ENCODE measurements around the gene RAB31.

The RAB31 gene

GRCh38 chr18:9694174-9694573 is 13.9 kb upstream of the RAB31 start:
- no peak for DNase-seq

GRCh38 chr18:9694952-9695495 is 13.1 kb upstream of the RAB31 start:
- DNase-seq: no peak

GRCh38 chr18:9695605-9696004 is 12.5 kb upstream of the RAB31 start:
- no peak for DNase-seq

DNA sequence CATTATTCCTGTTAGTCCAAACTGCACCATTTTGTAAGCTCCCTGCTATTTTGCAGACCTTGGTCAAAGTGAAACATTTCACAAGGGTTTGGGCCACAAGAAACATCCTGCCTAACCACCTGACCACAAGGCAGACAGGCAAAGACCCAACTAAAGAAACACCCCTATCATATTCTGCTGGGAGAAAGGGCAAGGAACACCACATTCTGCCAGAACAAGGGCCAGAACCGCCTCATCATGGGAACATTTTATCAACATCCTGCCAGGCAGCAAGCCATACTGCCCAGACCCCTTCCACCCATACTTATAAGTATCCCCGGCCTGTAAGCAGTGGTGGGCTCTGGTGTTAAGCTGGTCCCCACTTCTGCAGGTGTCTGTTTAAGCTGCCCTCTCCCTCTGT is 12.0 kb upstream of the RAB31 start:
- DNase-seq: no peak

DNA sequence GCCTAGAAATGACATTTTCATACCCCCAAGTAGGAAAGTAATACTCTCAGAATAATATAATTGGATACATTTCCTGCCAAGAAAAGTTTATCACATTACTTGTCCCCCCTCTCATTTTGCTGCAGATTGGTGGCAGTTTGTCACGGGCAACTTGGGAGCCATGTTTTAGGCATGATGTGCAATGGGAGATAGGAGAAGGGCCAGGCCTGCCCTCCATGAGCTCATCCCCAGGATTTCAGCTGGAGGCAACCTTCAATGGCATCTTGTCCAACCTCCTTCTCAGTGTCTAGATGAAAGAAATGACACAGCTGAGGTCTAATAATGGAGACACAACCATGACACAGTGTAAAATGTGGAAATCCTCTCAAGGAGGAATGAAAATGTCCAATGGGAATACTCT is 11.4 kb upstream of the RAB31 start:
- no peak for DNase-seq

DNA sequence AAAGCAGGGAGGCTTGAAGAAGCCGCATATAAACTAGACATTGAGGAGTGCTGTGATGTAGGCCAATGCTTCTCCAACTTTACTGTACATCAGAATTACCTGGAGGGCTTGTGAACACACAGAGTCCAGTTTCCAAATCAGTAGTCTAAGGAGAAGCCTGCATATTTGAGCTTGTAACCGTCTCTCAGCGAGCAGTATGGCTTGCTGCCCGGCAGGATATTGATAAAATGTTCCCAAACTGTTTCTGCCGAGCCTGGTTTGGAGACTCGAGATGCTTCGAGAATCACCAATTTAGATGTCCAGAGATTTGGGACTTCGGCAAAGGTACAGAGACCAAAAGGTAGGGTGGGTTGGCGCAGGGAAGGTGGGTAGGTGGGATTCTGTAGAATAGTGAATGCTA is 11.0 kb upstream of the RAB31 start:
- DNase-seq: no peak

DNA sequence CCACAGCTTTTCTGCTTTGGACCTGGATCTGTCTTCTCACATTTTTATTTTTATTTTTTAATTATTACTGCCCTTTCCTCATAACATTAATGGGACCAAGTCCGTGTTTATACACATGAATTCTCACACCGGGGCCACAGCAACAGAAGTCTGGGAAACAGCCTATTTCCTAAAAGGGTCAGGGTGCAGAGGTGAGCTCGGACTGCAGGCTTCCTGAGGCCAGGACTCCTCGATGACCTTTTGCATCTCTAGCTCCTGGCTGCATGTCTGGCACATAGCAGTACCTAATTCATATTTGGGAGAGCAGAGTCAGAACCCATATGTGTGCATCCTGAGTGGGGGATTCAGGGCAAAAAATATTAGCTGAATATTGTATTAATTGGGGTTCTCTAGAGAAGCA is 9.6 kb upstream of the RAB31 start:
- no peak for DNase-seq

DNA sequence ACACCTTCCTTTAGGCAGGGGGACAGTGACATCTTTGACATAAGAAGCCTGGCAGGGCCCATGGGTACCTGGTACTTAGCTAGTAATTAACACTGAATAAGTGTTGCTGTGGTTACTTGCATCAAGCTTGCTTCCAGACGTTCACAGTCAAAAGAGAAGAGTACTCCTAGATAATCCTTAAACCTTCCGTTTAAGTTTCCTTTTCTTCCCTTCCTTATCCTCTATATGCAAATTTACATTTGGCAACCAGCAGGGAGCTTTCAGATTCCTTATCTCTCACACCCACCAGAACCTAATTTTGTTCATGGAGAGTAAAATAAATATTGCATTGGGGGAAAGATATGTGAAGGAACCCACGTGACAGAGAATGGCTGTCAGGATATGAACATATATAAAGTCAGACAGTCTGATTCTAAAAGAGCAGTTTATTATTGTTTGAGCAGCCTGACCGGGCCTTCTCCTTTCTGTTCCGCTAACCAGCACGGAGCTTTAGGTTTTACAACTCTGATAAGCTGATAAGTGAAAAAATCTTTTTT is 7.8 kb upstream of the RAB31 start:
- no peak for DNase-seq

DNA sequence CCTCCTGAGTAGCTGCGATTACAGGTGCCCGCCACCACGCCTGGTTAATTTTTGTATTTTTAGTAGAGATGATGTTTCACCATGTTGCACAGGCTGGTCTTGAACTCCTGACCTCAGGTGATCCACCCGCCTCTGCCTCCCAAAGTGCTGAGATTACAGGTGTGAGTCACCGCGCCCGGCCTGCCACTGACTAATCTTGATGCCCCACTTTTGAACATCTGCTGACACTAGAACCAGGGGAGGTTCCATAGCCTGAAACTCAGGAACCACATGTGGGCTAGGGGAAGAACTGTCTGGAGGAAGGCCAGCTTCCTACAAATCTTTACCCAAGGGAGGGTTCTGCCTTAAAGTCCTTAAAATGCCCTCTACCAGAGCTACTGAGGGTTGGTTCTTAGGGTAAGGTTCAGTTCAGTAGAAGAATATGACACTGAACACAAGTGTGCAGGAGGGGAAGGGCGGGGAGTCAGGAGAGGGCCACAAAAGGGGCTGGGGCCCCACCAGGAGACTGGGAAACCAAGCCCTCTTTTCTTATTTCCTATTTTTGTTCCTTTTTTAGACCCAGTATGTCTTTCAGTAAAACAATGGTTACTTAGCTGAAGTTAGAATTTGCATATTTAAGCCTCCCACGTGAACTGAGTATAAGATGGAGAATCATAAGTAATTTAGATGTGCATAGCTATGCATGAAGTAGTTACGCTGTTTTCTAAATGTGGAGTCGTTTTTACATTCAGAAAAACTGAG is 6.3 kb upstream of the RAB31 start:
- no peak for DNase-seq

GRCh38 chr18:9704233-9705118 is 3.6 kb upstream of the RAB31 start:
- no peak for DNase-seq

- no peak for DNase-seq
Measured at GRCh38 chr18:9705183-9705829, 2.8 kb upstream of the RAB31 start.

- no peak for DNase-seq
Measured at GRCh38 chr18:9706081-9706935, 1.8 kb upstream of the RAB31 start.

GRCh38 chr18:9707381-9708056 is 582 bp upstream of the RAB31 start:
- no peak for DNase-seq

GRCh38 chr18:9708434-9709303 is 568 bp downstream of the RAB31 start:
- peak in 1 of 2 experiments; percentile 6 for DNase-seq

DNA sequence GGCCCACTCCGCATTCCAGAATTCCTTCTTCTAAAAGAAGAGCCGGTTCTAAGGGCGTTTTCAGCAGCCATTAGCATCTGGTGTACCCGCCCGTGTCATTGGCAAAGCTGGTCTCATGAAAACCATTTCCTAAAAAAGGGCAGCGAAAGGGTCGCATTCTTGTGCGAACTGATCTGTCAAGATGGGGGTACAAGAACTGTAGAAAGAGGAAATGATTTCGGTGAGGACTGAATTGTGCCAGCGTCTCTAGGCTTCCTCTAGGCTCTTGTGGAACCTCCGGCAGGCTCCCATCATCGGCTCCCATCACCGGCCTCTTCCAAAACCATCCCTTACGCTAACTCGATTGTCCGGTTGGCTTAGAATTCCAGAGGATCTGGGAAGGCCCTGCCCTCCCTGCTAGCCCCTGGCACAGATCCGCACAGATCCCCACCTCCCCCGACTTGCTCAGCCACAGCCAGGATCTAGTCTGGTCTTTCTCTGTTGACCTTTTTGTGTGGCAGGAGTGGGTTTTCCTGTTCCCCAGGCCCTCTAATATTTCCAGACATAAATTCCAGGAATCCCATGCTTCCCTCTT is 1.3 kb downstream of the RAB31 start:
- DNase-seq: no peak

DNA sequence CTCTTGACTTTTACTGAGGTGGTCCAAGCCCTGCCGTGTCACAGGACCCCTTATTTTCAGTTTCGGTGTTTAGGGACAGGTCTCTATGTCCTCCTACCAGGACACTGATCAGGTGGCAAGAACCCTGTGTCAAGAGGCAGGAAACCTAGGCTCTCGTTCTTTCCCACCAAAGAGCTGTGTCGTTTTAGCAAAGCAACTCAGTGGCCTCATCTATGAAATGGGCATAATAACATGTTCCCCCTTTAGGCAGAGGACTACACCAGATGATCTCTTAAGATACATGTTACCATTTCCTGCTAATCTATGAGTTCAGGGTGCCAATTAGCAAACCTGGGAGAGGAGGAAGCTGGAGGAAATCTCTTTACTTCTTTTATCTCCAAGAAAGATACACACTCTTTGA is 1.9 kb downstream of the RAB31 start:
- DNase-seq: no peak

DNA sequence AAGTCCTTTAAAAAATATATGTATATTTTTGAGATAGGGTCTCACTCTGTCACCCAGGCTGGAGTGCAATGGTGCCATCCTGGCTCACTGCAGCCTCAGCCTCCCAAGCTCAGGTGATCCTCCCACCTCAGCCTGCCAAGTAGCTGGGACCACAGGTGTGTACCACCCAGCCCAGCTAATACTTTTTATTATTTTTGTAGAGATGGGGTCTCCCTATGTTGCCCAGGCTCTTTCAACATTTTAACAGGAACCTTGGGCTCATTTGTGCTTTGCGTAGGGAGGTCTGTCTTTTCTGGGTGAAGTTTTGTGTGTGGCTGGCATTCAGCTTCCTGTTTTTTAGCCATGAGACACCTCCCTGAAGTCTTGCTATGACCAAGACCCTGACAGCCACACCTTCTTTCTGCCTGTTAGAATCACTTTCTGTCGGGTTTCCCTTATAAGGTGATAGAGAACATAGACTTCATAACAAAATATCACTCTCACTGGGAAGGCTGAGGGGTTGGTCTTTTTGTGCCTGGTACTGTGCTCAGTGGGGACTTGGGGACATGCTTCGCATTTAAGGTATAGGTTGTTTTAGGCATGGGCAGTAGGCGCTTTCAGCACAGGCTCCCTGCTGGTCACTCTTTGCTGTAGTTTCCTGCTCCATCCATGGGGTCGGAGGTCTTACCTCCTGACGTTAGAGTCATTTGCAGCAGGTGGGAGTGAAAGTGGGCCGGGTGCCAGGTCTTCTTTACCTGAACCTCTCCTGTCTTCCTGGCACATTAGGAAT is 3.4 kb downstream of the RAB31 start:
- DNase-seq: no peak

- no peak for DNase-seq
Measured at GRCh38 chr18:9712130-9712577, 4.1 kb downstream of the RAB31 start.

- no peak for DNase-seq
Measured at GRCh38 chr18:9712611-9713010, 4.5 kb downstream of the RAB31 start.

Measured in stimulated activated CD4-positive, alpha-beta T cell treated with anti-CD3 and anti-CD28 coated beads, Interleukin-4, amount 100 ng/mL, for 4 hours (primary cell).